ENCODE results near the gene IDI2. TPM values are rescaled to one million over a fixed set of nuclear protein-coding genes. Genes with fewer than 3 reads are reported as not detected.
A peak's percentile ranks its signal among the peaks of the same experiment; 100 is the strongest.

Gene IDI2
- total and polyA plus RNA-seq, 2 of the 13 experiments (the other 11 are each of a cell fraction or from before 2014, with no cell fraction given) = not detected

DNA sequence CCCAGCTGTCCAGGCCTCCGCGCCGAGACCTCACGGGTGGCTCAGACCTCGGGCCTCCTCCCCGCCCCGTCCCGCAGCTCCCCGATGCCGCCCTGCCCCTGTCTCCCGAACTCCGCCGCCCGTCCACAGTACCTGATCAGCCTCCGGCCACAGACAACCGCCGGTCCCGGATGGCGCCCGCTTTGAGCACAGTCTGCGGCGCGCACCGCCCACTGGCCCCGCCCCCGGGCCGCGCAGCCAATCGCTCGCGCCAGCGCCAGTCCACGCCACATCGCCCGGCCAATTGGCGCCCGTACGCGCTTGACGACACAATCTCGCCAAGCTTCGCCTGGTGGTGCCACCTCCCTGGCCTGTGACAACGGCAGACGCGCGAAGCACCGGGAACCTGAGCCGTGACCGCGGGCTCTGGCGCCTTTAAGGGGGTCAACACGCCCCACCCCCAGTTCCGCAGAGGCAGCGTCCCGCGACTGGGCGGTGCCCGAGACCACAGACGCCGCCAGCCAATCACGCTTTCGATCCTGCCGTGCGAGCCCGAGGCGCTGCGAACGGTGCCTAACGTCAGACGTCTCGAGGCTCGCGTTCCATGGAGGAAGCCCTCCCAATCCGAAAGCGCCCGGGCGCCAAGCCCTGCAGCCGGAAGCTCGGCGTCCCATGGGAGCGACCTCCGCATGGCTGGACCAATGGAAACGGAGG lies 23.2 kb upstream of the IDI2 start, which contains the start of gene IDI1 (continued):
- TF ChIP-seq, protein P1, sequence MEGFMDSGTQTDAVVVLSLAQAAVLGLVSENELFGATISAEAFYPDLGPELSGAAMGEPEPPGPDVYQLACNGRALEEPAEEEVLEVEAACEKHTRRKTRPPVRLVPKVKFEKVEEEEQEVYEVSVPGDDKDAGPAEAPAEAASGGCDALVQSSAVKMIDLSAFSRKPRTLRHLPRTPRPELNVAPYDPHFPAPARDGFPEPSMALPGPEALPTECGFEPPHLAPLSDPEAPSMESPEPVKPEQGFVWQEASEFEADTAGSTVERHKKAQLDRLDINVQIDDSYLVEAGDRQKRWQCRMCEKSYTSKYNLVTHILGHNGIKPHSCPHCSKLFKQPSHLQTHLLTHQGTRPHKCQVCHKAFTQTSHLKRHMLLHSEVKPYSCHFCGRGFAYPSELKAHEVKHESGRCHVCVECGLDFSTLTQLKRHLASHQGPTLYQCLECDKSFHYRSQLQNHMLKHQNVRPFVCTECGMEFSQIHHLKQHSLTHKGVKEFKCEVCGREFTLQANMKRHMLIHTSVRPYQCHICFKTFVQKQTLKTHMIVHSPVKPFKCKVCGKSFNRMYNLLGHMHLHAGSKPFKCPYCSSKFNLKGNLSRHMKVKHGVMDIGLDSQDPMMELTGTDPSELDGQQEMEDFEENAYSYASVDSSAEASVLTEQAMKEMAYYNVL (CRISPR knock-in tag; IDR thresholded peaks at IDR 0.05; ENCODE audit: borderline replicate concordance) = peak; percentile 86
- TF ChIP-seq KLF6 (CRISPR knock-in tag; IDR thresholded peaks at IDR 0.05) = 0 out of 2 replicates have a peak, but pooled peaks have one; percentile 31
- no peak for TF ChIP-seq ZNF124 (CRISPR knock-in tag; IDR thresholded peaks at IDR 0.05)
- peak; percentile 95; the same call in 1 of the 2 replicates for TF ChIP-seq ZNF446 (CRISPR knock-in tag; IDR thresholded peaks at IDR 0.05)
- TF ChIP-seq ZNF235 (CRISPR knock-in tag; IDR thresholded peaks at IDR 0.05; ENCODE audit: borderline replicate concordance) = peak; percentile 84; the same call in 1 of the 2 replicates
- no peak for TF ChIP-seq MZF1 (CRISPR knock-in tag; IDR thresholded peaks at IDR 0.05; ENCODE audit: borderline replicate concordance)
- 0 out of 2 replicates have a peak, but pooled peaks have one; percentile 21 for TF ChIP-seq ZFP1 (CRISPR knock-in tag; IDR thresholded peaks at IDR 0.05)
- peak; percentile 90 for TF ChIP-seq CREB1 (IDR thresholded peaks at IDR 0.05)
- peak; percentile 89 for TF ChIP-seq CREB1 (CRISPR knock-in tag; IDR thresholded peaks at IDR 0.05)
- TF ChIP-seq, protein P2, sequence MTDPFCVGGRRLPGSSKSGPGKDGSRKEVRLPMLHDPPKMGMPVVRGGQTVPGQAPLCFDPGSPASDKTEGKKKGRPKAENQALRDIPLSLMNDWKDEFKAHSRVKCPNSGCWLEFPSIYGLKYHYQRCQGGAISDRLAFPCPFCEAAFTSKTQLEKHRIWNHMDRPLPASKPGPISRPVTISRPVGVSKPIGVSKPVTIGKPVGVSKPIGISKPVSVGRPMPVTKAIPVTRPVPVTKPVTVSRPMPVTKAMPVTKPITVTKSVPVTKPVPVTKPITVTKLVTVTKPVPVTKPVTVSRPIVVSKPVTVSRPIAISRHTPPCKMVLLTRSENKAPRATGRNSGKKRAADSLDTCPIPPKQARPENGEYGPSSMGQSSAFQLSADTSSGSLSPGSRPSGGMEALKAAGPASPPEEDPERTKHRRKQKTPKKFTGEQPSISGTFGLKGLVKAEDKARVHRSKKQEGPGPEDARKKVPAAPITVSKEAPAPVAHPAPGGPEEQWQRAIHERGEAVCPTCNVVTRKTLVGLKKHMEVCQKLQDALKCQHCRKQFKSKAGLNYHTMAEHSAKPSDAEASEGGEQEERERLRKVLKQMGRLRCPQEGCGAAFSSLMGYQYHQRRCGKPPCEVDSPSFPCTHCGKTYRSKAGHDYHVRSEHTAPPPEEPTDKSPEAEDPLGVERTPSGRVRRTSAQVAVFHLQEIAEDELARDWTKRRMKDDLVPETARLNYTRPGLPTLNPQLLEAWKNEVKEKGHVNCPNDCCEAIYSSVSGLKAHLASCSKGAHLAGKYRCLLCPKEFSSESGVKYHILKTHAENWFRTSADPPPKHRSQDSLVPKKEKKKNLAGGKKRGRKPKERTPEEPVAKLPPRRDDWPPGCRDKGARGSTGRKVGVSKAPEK (CRISPR knock-in tag; IDR thresholded peaks at IDR 0.05; ENCODE audit: borderline replicate concordance) = no peak
- TF ChIP-seq HHEX (CRISPR knock-in tag; IDR thresholded peaks at IDR 0.05) = no peak
- TF ChIP-seq HNRNPK (IDR thresholded peaks at IDR 0.05; ENCODE audit: low read depth, low read length, poor library complexity, severe bottlenecking) = peak; percentile 93
- TF ChIP-seq HNRNPLL (IDR thresholded peaks at IDR 0.05; ENCODE audit: low read depth, low read length, poor library complexity, severe bottlenecking) = peak; percentile 76
- TF ChIP-seq NCOA5 (CRISPR knock-in tag; IDR thresholded peaks at IDR 0.05) = peak; percentile 71; the same call in 1 of the 2 replicates
- TF ChIP-seq, protein P3, sequence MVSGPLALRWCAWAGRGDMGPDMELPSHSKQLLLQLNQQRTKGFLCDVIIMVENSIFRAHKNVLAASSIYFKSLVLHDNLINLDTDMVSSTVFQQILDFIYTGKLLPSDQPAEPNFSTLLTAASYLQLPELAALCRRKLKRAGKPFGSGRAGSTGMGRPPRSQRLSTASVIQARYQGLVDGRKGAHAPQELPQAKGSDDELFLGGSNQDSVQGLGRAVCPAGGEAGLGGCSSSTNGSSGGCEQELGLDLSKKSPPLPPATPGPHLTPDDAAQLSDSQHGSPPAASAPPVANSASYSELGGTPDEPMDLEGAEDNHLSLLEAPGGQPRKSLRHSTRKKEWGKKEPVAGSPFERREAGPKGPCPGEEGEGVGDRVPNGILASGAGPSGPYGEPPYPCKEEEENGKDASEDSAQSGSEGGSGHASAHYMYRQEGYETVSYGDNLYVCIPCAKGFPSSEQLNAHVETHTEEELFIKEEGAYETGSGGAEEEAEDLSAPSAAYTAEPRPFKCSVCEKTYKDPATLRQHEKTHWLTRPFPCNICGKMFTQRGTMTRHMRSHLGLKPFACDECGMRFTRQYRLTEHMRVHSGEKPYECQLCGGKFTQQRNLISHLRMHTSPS (CRISPR knock-in tag; IDR thresholded peaks at IDR 0.05; ENCODE audit: low read depth) = peak; percentile 40; the same call in 1 of the 2 replicates
- 0 out of 2 replicates have a peak, but pooled peaks have one; percentile 11 for TF ChIP-seq ZNF773 (CRISPR knock-in tag; IDR thresholded peaks at IDR 0.05; ENCODE audit: borderline replicate concordance)
- peak; percentile 88 for TF ChIP-seq ZNF33B (CRISPR knock-in tag; IDR thresholded peaks at IDR 0.05)
- peak; percentile 52; the same call in 1 of the 2 replicates for TF ChIP-seq ETV5 (CRISPR knock-in tag; IDR thresholded peaks at IDR 0.05; ENCODE audit: borderline replicate concordance)
- TF ChIP-seq NR2F1 (CRISPR knock-in tag; IDR thresholded peaks at IDR 0.05) = peak in 1 of 2 experiments; percentile 56; a peak in 1 of 4 replicates
- peak; percentile 55; the same call in 1 of the 2 replicates for TF ChIP-seq FOXC1 (CRISPR knock-in tag; IDR thresholded peaks at IDR 0.05; ENCODE audit: borderline replicate concordance)
- TF ChIP-seq TAF15 (IDR thresholded peaks at IDR 0.05; ENCODE audit: low read depth, low read length, poor library complexity, severe bottlenecking) = peak; percentile 80
- peak; percentile 93 for TF ChIP-seq KDM5B (CRISPR knock-in tag; IDR thresholded peaks at IDR 0.05; ENCODE audit: borderline replicate concordance)
- 0 out of 2 replicates have a peak, but pooled peaks have one; percentile 25 for TF ChIP-seq SSRP1 (CRISPR knock-in tag; IDR thresholded peaks at IDR 0.05)
- peak; percentile 89 for TF ChIP-seq RFX5 (IDR thresholded peaks at IDR 0.05; ENCODE audit: low read depth, low read length)
